ENCODE data around the gene DQX1.

- TF ChIP-seq POLR2A (IDR thresholded peaks at IDR 0.05) (no peak), POLR2AphosphoS5 (IDR thresholded peaks at IDR 0.05; ENCODE audit: insufficient read depth in 1 of 2, low read depth in 1 of 2) (no peak)
- TF ChIP-seq, protein P1, sequence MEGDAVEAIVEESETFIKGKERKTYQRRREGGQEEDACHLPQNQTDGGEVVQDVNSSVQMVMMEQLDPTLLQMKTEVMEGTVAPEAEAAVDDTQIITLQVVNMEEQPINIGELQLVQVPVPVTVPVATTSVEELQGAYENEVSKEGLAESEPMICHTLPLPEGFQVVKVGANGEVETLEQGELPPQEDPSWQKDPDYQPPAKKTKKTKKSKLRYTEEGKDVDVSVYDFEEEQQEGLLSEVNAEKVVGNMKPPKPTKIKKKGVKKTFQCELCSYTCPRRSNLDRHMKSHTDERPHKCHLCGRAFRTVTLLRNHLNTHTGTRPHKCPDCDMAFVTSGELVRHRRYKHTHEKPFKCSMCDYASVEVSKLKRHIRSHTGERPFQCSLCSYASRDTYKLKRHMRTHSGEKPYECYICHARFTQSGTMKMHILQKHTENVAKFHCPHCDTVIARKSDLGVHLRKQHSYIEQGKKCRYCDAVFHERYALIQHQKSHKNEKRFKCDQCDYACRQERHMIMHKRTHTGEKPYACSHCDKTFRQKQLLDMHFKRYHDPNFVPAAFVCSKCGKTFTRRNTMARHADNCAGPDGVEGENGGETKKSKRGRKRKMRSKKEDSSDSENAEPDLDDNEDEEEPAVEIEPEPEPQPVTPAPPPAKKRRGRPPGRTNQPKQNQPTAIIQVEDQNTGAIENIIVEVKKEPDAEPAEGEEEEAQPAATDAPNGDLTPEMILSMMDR (IDR thresholded peaks at IDR 0.05) = no peak
Observed at GRCh38 chr2:74552914-74553811, 27.1 kb upstream of the DQX1 start.
